Measurements from ENCODE around the gene NF1.

Gene NF1

GRCh38 chr17:31413081-31413799 lies 318.5 kb downstream of the NF1 start:
- no peak for DNase-seq

GRCh38 chr17:31413874-31414549 lies 319.2 kb downstream of the NF1 start:
- no peak for DNase-seq

- DNase-seq = no peak
Measured at GRCh38 chr17:31414550-31414918, 319.8 kb downstream of the NF1 start.

GRCh38 chr17:31415004-31415454 lies 320.3 kb downstream of the NF1 start:
- no peak for DNase-seq

- DNase-seq = no peak
Measured at GRCh38 chr17:31415640-31416502, 321.1 kb downstream of the NF1 start.

GRCh38 chr17:31416503-31416923 lies 321.7 kb downstream of the NF1 start:
- no peak for DNase-seq

GRCh38 chr17:31417051-31417792 lies 322.4 kb downstream of the NF1 start:
- no peak for DNase-seq

- no peak for DNase-seq
Measured at GRCh38 chr17:31418773-31419350, 324.1 kb downstream of the NF1 start.

GRCh38 chr17:31422443-31422842 lies 327.7 kb downstream of the NF1 start:
- no peak for DNase-seq

GRCh38 chr17:31424944-31425281 lies 330.1 kb downstream of the NF1 start:
- DNase-seq = no peak

GRCh38 chr17:31425282-31426040 lies 330.7 kb downstream of the NF1 start:
- no peak for DNase-seq

All from T-helper 9 cell (primary cell).